OCI-LY7 (cell line): ENCODE data around the gene MED20. TPM values are rescaled to one million over a fixed set of nuclear protein-coding genes. Genes with fewer than 3 reads are reported as not detected.

Experiments
- BruUV-seq: library from RNA; stranded (reverse); fragments of 400-500 nt; replicated peaks from 2 replicates; lab custom pipeline; 2021; lab: Mats Ljungman, UMichigan
- CTCF ChIA-PET: fragments of 300-600 bp; sonication (Branson Sonifier 250); formaldehyde crosslinking; loops from one replicate; lab custom pipeline; 2022; ENCODE audit warnings: antibody characterized with exemption; ENCODE audit not compliant: unreplicated experiment; lab: Charles Lee
- POLR2A ChIA-PET: fragments of 300-600 bp; sonication (Branson Sonifier 250); formaldehyde crosslinking; loops from one replicate; lab custom pipeline; 2022; ENCODE audit warnings: antibody characterized with exemption; lab: Charles Lee
- DNase-seq: peaks from one replicate; pipeline ENCODE4 v3.0.0-alpha.2; 2015; ENCODE audit warnings: low spot score
- H2AFZ ChIP-seq: fragments of 200-600 bp; sonication (generic), shearing (Covaris generic); 2 replicates; pipeline ENCODE4 v1.6.1; 2014; ENCODE audit warnings: mild to moderate bottlenecking, antibody characterized with exemption, low read length, moderate library complexity
- H3K27ac ChIP-seq: fragments of 200-600 bp; sonication (generic); 2 replicates; pipeline ENCODE4 v1.5.1; 2014; ENCODE audit warnings: mixed run types, low read depth, mild to moderate bottlenecking, moderate library complexity, low read length, inconsistent platforms; ENCODE audit not compliant: poor library complexity, severe bottlenecking
- H3K36me3 ChIP-seq: fragments of 200-600 bp; sonication (generic); 2 replicates; pipeline ENCODE4 v1.6.1; 2014; ENCODE audit warnings: mild to moderate bottlenecking, antibody characterized with exemption, low read length, moderate library complexity, mixed read lengths; ENCODE audit not compliant: insufficient read depth
- H3K4me1 ChIP-seq: fragments of 200-600 bp; sonication (generic); 2 replicates; pipeline ENCODE4 v1.5.1; 2014; ENCODE audit warnings: mild to moderate bottlenecking, low read length; ENCODE audit not compliant: insufficient read depth, poor library complexity, severe bottlenecking
- H3K4me2 ChIP-seq: fragments of 200-600 bp; sonication (generic); 2 replicates; pipeline ENCODE4 v1.6.1; 2014; ENCODE audit warnings: mild to moderate bottlenecking, low read length
- H3K4me3 ChIP-seq: fragments of 200-600 bp; sonication (generic); 2 replicates; pipeline ENCODE4 v1.5.1; 2014; ENCODE audit warnings: mild to moderate bottlenecking, low read depth, low read length; ENCODE audit not compliant: poor library complexity, severe bottlenecking
- H3K79me2 ChIP-seq: fragments of 200-600 bp; sonication (generic); 2 replicates; pipeline ENCODE4 v1.6.1; 2016; ENCODE audit warnings: low read depth, mild to moderate bottlenecking, low read length, moderate library complexity, mixed read lengths; ENCODE audit not compliant: insufficient read depth
- H3K9me2 ChIP-seq: fragments of 200-600 bp; sonication (generic); 2 replicates; pipeline ENCODE4 v1.6.1; 2016; ENCODE audit warnings: mild to moderate bottlenecking, low read length, mixed read lengths; ENCODE audit not compliant: insufficient read depth
- H3K9me3 ChIP-seq: fragments of 200-600 bp; sonication (generic); 2 replicates; pipeline ENCODE4 v1.6.1; 2014; ENCODE audit warnings: mild to moderate bottlenecking, mixed run types, low read length, mixed read lengths
- H4K20me1 ChIP-seq: fragments of 200-600 bp; sonication (generic); 2 replicates; pipeline ENCODE4 v1.6.1; 2014; ENCODE audit warnings: mild to moderate bottlenecking, antibody characterized with exemption, low read length, moderate library complexity, mixed read lengths; ENCODE audit not compliant: insufficient read depth
- EZH2phosphoT487 ChIP-seq: fragments of 200-600 bp; sonication (generic); IDR thresholded peaks from 2 replicates; pipeline ENCODE4 v1.6.1; 2018; ENCODE audit warnings: low read depth, borderline replicate concordance, mild to moderate bottlenecking, mixed run types, antibody characterized with exemption, low read length, moderate library complexity, mixed read lengths
- intact Hi-C: fragments of 100-400 bp; cut with micrococcal nuclease; formaldehyde crosslinking; loops from one replicate; pipeline ENCODE4 v1.10.0; 2022; ENCODE audit not compliant: unreplicated experiment
- total RNA-seq, 2 experiments: library from RNA; depleted of rRNA in 1 of 2; stranded (reverse); fragments of >200 nt in 1 of 2; shearing (Covaris generic) in 1 of 2; gene quantifications; 2 replicates each; pipeline ENCODE4 v1.2.3, GENCODE V29; 2014 to 2022
- TF ChIP-seq, protein P1 (sequence below): fragments of 200-600 bp; sonication (generic); conservative IDR thresholded peaks from 2 replicates; pipeline ENCODE4 v1.5.1; 2014; ENCODE audit warnings: mild to moderate bottlenecking, antibody characterized with exemption, low read length, moderate library complexity, mixed read lengths

The MED20 gene
- total RNA-seq, 2 experiments from 2014 or later: 30.7 to 35.2 TPM

DNA sequence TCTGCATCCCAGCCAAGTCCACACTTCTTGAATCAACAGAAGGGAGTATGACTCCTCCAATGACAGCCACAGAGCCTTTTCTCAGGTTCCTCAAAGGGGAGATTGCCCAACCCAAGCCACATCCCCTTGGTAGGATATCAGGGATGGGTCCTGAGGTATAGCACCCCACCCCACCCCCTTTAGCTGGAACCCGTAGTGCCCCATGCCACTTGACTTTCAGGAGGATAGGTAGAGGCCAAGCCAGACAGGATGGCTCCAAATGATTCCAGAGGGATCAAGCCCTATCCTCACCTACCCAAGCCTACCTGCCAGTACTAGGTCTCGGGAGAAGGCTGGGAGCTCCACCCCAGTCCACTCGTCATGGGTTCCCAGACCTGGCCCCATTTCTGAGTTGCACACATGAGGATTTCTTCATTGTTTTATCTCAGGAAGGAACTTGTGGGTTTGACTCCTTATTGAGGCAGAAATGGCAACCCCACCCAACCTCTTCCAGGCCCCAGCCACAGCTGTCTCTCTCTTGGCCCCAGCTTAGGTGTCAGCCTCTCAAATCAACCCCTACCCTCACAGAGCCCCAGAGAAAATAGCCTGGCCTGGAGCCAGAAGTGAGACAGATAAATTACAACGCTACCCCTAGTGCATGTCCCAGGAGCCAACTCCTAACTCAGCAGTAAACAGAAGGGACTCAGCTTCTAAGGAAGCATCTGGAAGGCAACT lies 17.1 kb upstream of the MED20 start:
- ChIA-PET CTCF (interaction anchor here (1.1 to 2.5 kb wide), 6 partner anchors 17 to 152 kb away, joined by 3 to 10 read pairs (median 5); partner anchors contain the start of genes BYSL and MED20), POLR2A (interaction anchor here (1.0 to 3.2 kb wide), 10 partner anchors 9 to 112 kb away, joined by 3 to 19 read pairs (median 6); partner anchors contain the start of genes BYSL, MED20, TAF8 and USP49)
- Histone ChIP-seq H3K9me3 (no peaks in the 10 kb centered on the region), H3K79me2 (peaks cover 87% of the 10 kb centered on the region), H3K9me2 (no peaks in the 10 kb centered on the region), H4K20me1 (peaks cover 35% of the 10 kb centered on the region), H3K4me3 (peak overlapping the region; percentile 93), H3K27ac (peak overlapping the region; percentile 82), H3K36me3 (peaks cover 84% of the 10 kb centered on the region), H3K4me1 (peaks cover 77% of the 10 kb centered on the region), H2AFZ (no peak overlapping the region), H3K4me2 (peak overlapping the region; percentile 93)
- peak; percentile 40 for DNase-seq
- BruUV-seq: no TSS peak
- intact Hi-C loops: loop anchor here (2.0 kb wide), 1 partner anchor 91 kb away; no protein-coding TSS in a partner anchor
- TF ChIP-seq EZH2phosphoT487: no peak
- TF ChIP-seq, protein P1, sequence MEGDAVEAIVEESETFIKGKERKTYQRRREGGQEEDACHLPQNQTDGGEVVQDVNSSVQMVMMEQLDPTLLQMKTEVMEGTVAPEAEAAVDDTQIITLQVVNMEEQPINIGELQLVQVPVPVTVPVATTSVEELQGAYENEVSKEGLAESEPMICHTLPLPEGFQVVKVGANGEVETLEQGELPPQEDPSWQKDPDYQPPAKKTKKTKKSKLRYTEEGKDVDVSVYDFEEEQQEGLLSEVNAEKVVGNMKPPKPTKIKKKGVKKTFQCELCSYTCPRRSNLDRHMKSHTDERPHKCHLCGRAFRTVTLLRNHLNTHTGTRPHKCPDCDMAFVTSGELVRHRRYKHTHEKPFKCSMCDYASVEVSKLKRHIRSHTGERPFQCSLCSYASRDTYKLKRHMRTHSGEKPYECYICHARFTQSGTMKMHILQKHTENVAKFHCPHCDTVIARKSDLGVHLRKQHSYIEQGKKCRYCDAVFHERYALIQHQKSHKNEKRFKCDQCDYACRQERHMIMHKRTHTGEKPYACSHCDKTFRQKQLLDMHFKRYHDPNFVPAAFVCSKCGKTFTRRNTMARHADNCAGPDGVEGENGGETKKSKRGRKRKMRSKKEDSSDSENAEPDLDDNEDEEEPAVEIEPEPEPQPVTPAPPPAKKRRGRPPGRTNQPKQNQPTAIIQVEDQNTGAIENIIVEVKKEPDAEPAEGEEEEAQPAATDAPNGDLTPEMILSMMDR: no peak

DNA sequence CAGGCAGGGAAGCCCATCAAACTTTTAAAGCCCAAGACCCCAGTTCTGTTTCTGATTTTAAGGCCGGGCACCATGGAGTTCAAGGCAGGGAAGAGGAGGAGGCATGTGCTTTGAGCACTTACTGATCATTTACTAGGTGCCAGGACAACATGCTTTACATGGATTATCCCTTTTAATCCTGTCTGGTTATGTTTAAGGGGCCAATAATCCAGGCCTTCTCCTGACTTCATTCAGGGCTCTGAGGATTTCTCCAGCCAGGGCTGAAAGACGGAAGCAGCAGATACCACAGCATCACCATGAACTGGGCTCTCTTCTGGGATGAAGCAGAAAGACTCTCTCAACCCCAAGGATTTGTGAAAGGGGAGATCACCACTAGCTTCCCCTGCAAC lies 16.5 kb upstream of the MED20 start:
- peak overlapping the region; percentile 93 for H3K4me3 ChIP-seq
- peak overlapping the region; percentile 82 for H3K27ac ChIP-seq
- H2AFZ ChIP-seq: no peak overlapping the region
- TF ChIP-seq, protein P1: no peak
- no peak for TF ChIP-seq EZH2phosphoT487
- BruUV-seq: no TSS peak
- no peak for DNase-seq
- H3K4me2 ChIP-seq: peak overlapping the region; percentile 93
- intact Hi-C loops: loop anchor here (2.0 kb wide), 1 partner anchor 91 kb away; no protein-coding TSS in a partner anchor
- ChIA-PET CTCF (interaction anchor here (2.3 kb wide), 1 partner anchor 16 kb away, joined by 10 read pairs; the partner anchor contains the start of genes BYSL and MED20), POLR2A (interaction anchor here (0.6 to 3.2 kb wide), 6 partner anchors 16 to 103 kb away, joined by 3 to 15 read pairs (median 4); partner anchors contain the start of genes BYSL and MED20)
- peaks cover 71% of the 10 kb centered on the region for H3K4me1 ChIP-seq
- no peaks in the 10 kb centered on the region for H3K9me3 ChIP-seq
- H3K9me2 ChIP-seq: no peaks in the 10 kb centered on the region
- peaks cover 35% of the 10 kb centered on the region for H4K20me1 ChIP-seq
- peaks cover 90% of the 10 kb centered on the region for H3K36me3 ChIP-seq
- peaks cover 82% of the 10 kb centered on the region for H3K79me2 ChIP-seq
